Uterus (tissue), 4 donors: ENCODE measurements around the gene DNAJB8. TPM values are rescaled to one million over a fixed set of nuclear protein-coding genes. Genes with fewer than 3 reads are reported as not detected.

Source experiments
- DNase-seq, 2 donors: peaks; one replicate each; pipeline ENCODE4 v3.0.0-alpha.2; 2019 to 2020
- H3K27ac ChIP-seq, 2 donors: fragments of 200-600 bp; sonication (generic); 1 replicate in 1 of 2; 2 replicates in 1 of 2; pipeline ENCODE4 v1.5.1; 2016 to 2018
- H3K27me3 ChIP-seq, 2 donors: fragments of 200-600 bp; sonication (generic); one replicate each; pipeline ENCODE4 v1.5.1; 2018 to 2019; ENCODE audit warnings: control low read depth in 1 of 2
- H3K36me3 ChIP-seq, 2 donors: fragments of 200-600 bp; sonication (generic); one replicate each; pipeline ENCODE4 v1.5.1; 2019; ENCODE audit warnings: control low read depth in 1 of 2
- H3K4me1 ChIP-seq, 2 donors: fragments of 200-600 bp; sonication (generic); one replicate each; pipeline ENCODE4 v1.5.1; 2018 to 2019; ENCODE audit warnings: control low read depth in 1 of 2
- H3K4me3 ChIP-seq, 2 donors: fragments of 200-600 bp; sonication (generic); 1 replicate in 1 of 2; 2 replicates in 1 of 2; pipeline ENCODE4 v1.5.1; 2018 to 2019; ENCODE audit warnings: mild to moderate bottlenecking in 1 of 2
- H3K9me3 ChIP-seq, 2 donors: fragments of 200-600 bp; sonication (generic); one replicate each; pipeline ENCODE4 v1.5.1; 2019; ENCODE audit warnings: control low read depth in 1 of 2
- POLR2A ChIP-seq, 2 donors: fragments of 450-650 bp; IDR thresholded peaks; one replicate each; pipeline ENCODE4 v1.6.1; 2016; ENCODE audit warnings: antibody characterized with exemption in 2 of 2, mild to moderate bottlenecking in 1 of 2, moderate library complexity in 1 of 2
- intact Hi-C: fragments of 100-400 bp; cut with DNase I; formaldehyde crosslinking; loops from one replicate; pipeline ENCODE4 v1.15.1; 2023; ENCODE audit warnings: low total_unique reads
- total RNA-seq, 4 donors: library from RNA; depleted of rRNA in 3 of 4; stranded (reverse); fragments of >200 nt in 3 of 4; gene quantifications; one replicate each; pipeline versions ENCODE4 v1.1.0 to v1.2.4, GENCODE V29; 2014 to 2023
- TF ChIP-seq, protein P1 (sequence below), 4 experiments: fragments of 200-600 bp in 2 of 4; fragments of 450-650 bp in 2 of 4; sonication (generic) in 2 of 4; IDR thresholded peaks; one replicate each; pipeline ENCODE4 v1.5.1; 2016 to 2019; ENCODE audit warnings: antibody characterized with exemption in 4 of 4, mild to moderate bottlenecking in 2 of 4, moderate library complexity in 1 of 4
- donor health status: DM: yes; HTN: yes; CAD: no.

Gene DNAJB8
- total RNA-seq, 4 donors from 2014 or later, result not detected

DNA sequence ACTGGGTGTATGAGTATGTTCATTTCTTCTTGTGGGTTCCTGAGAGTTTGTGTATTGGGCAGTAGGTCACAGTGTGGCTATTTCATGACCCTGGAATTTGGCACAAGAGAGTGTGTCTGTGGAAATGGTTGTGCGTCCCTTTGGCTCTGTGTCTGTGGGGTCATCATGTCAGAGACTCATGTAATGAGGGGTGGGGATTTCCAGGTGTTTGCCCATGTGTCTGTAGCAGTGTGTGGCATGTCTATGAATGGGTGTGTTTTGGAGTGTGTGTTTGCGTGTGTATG, 27.6 kb upstream of the DNAJB8 start:
- intact Hi-C loops, result no loop called here
- DNase-seq, result peak in 1 of 2 donors; percentile 13
- Histone ChIP-seq H3K27ac (peak overlapping the region; percentile 99 to 100), H3K9me3 (no peaks in the 10 kb centered on the region), H3K4me3 (no peak overlapping the region), H3K4me1 (peaks cover 0 to 20% of the 10 kb centered on the region in 2 donors), H3K27me3 (no peaks in the 10 kb centered on the region), H3K36me3 (no peaks in the 10 kb centered on the region)
- TF ChIP-seq, protein P1, sequence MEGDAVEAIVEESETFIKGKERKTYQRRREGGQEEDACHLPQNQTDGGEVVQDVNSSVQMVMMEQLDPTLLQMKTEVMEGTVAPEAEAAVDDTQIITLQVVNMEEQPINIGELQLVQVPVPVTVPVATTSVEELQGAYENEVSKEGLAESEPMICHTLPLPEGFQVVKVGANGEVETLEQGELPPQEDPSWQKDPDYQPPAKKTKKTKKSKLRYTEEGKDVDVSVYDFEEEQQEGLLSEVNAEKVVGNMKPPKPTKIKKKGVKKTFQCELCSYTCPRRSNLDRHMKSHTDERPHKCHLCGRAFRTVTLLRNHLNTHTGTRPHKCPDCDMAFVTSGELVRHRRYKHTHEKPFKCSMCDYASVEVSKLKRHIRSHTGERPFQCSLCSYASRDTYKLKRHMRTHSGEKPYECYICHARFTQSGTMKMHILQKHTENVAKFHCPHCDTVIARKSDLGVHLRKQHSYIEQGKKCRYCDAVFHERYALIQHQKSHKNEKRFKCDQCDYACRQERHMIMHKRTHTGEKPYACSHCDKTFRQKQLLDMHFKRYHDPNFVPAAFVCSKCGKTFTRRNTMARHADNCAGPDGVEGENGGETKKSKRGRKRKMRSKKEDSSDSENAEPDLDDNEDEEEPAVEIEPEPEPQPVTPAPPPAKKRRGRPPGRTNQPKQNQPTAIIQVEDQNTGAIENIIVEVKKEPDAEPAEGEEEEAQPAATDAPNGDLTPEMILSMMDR (IDR thresholded peaks at IDR 0.05), result no peak
- no peak for TF ChIP-seq POLR2A (IDR thresholded peaks at IDR 0.05)

DNA sequence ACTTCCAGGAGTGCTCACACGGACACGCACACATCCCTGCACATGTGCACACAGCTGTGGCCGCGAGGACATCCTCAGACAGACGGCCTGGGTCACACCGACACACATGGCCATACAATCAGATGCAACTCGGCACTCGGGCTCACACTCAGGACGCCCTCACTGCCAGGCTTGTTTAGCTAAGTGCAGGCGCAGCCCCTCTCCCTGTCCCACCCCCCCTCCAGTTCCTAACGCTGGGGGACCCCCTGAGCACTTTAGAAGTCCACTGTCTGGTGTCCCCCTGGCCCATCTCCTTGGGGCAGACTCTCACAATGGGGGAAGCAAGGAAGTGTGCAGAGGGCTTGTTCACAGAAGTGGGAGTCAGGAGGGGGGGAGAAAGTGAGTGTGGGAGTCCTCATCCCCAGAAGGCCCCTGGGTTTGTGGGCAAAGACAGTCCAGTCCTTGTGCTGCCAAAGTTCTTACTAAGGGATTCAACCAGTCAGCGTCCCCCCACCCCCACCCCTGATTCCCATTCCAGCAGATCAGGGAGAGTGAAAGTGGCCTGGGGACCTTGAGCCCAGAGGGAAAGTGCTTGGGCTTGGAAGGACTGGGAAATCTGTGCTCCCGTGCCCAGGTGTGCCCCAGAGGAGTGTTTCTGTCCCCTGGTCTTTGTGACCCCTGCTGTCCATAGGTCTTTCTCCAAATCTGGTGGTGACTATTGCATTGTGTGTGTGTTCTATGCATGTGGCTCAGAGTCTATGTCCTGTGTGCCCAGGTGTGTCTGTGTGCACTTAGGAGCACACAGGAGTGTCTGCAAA, 27.1 kb upstream of the DNAJB8 start:
- H3K4me3 ChIP-seq, result peak overlapping the region; percentile 56 to 98
- TF ChIP-seq POLR2A (IDR thresholded peaks at IDR 0.05), result no peak
- TF ChIP-seq, protein P1 (IDR thresholded peaks at IDR 0.05), result no peak
- H3K4me1 ChIP-seq, result peaks cover 0 to 20% of the 10 kb centered on the region in 2 donors
- no peaks in the 10 kb centered on the region for H3K36me3 ChIP-seq
- DNase-seq, result peak; percentile 31 to 47
- H3K9me3 ChIP-seq, result no peaks in the 10 kb centered on the region
- intact Hi-C loops, result no loop called here
- H3K27me3 ChIP-seq, result no peaks in the 10 kb centered on the region
- peak overlapping the region; percentile 99 to 100 for H3K27ac ChIP-seq

DNA sequence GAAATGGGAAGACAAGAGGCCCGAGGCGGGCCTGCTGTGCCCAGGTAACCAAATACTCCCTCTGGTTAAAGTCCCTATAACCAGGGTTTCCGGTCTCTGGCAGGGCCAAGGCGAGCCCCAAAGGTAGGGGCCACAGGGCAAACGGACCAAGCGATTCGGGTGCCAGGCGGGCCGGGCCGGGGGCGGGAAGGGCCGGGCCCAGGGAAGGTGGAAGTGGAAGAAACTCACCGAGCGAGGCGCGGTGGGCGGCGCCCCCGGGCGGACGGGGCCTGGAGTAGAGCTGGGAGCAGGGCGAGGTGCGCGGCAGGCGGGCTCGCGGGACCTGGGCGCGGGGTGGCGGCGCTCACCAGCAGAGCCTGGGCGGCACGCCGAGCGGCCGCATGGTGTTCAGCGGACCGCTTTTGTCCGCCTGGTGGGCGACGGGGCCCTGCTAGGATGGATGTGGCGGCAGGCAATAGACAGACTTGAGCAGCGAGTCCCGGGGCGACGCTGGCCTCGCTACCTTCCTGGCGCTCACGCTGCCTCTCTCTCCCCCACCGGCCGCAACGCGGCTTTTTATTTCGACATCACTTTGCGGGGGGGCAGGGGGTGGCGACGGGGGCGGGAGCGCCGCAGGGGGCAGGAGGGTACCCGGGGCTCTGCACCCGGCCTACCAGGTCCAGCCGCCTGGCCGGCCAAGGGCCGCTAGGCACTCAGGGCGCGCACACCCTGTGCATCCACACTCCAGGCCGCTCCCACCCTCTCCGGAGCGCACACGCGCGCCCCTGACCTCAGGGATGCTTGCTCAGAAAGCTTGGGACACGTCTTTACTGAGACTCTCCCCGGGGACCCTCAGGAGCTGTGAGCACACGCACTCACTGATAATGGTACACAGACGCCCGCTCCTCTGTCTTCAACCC, 26.2 kb upstream of the DNAJB8 start, which contains the start of gene GATA2:
Gene GATA2 (minus strand): TSS at position 531 of the 899 bp plus-strand sequence. CDS start 6,170 bp downstream, outside the sequence.
- Histone ChIP-seq H3K36me3 (no peaks in the 10 kb centered on the region), H3K4me1 (peaks cover 0 to 20% of the 10 kb centered on the region in 2 donors), H3K27ac (peak within 1 kb of the TSS; percentile 99 to 100), H3K4me3 (peak within 1 kb of the TSS; percentile 56 to 98), H3K27me3 (no peaks in the 10 kb centered on the region), H3K9me3 (no peaks in the 10 kb centered on the region)
- TF ChIP-seq, protein P1 (IDR thresholded peaks at IDR 0.05), result peak in 2 of 4 experiments; percentile 37 to 40
- peak in 1 of 2 donors; percentile 53 for TF ChIP-seq POLR2A (IDR thresholded peaks at IDR 0.05)
- DNase-seq, result peak; percentile 64 to 66
- intact Hi-C loops, result no loop called here

DNA sequence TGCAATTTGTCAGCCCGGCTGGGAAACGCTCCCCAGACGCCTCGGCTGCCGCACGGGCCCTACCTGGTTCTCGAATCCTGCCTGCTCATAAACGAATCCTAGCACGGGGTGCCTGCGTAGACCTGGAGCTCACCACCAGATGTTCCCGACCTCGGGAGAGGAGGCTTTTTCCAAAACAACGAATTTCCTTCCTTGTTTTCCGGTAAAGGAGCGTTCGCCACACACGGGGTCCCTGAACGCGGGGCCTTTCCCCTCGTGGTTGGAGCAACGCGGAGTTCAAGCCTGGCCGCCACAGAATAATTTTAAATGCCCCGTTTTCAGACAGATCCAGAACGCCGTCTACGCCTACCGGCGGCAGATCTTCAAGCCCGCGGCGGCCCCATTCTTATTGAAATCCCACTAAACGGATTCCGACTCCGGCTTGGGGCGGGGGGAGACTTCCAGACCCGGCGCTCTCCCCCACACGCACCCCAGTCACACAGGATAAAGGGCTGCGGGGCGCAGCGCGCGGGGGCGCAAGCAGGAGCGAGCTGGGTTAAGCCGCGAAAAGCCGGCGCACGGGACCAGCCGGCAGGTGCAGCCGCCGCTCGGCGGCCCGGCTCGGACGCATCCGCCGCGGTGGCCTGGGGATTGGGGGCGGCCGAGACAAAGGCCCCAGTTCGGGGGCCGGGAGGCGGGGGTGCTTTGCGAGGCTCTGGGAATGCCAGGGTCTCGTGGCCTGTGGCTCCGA, 25.4 kb upstream of the DNAJB8 start:
- peak overlapping the region; percentile 56 to 98 for H3K4me3 ChIP-seq
- intact Hi-C loops, result no loop called here
- no peaks in the 10 kb centered on the region for H3K9me3 ChIP-seq
- peak overlapping the region; percentile 99 to 100 for H3K27ac ChIP-seq
- DNase-seq, result peak in 1 of 2 donors; percentile 34
- no peaks in the 10 kb centered on the region for H3K36me3 ChIP-seq
- no peak for TF ChIP-seq POLR2A (IDR thresholded peaks at IDR 0.05)
- TF ChIP-seq, protein P1 (IDR thresholded peaks at IDR 0.05), result no peak
- H3K27me3 ChIP-seq, result no peaks in the 10 kb centered on the region
- peaks cover 0 to 18% of the 10 kb centered on the region in 2 donors for H3K4me1 ChIP-seq
